SU-DHL-6 (cell line): ENCODE results near the gene SPATA2.

Experiments
- H2AFZ ChIP-seq: fragments of 200-600 bp; sonication (generic); 2 replicates; pipeline ENCODE4 v1.6.1; 2014; ENCODE audit warnings: low read depth, mild to moderate bottlenecking, moderate library complexity, mixed read lengths, antibody characterized with exemption, low read length; ENCODE audit not compliant: severe bottlenecking
- H3F3A ChIP-seq: fragments of 200-600 bp; shearing (Covaris generic); 2 replicates; pipeline ENCODE4 v1.6.0; 2016; ENCODE audit warnings: antibody characterized with exemption, mild to moderate bottlenecking; ENCODE audit not compliant: insufficient read depth
- H3K27ac ChIP-seq: fragments of 200-600 bp; sonication (generic); 2 replicates; pipeline ENCODE4 v1.5.1; 2016; ENCODE audit warnings: low read depth, mild to moderate bottlenecking, low read length, moderate library complexity, mixed read lengths
- H3K27me3 ChIP-seq: fragments of 200-600 bp; sonication (generic), shearing (Covaris generic); 2 replicates; pipeline ENCODE4 v1.6.0; 2014; ENCODE audit warnings: mild to moderate bottlenecking, low read length
- H3K36me3 ChIP-seq: fragments of 200-600 bp; sonication (generic); 2 replicates; pipeline ENCODE4 v1.6.1; 2014; ENCODE audit warnings: mild to moderate bottlenecking, low read length, mixed read lengths
- H3K4me2 ChIP-seq: fragments of 300-600, 200-600 bp; shearing (Covaris generic), sonication (generic); 2 replicates; pipeline ENCODE4 v1.6.0; 2014; ENCODE audit warnings: low read length, low read depth, mild to moderate bottlenecking; ENCODE audit not compliant: poor library complexity, severe bottlenecking
- H3K4me3 ChIP-seq: fragments of 200-600 bp; sonication (generic); 2 replicates; pipeline ENCODE4 v1.5.1; 2014; ENCODE audit warnings: antibody characterized with exemption, low read length, mild to moderate bottlenecking, mixed read lengths; ENCODE audit not compliant: insufficient read depth, poor library complexity, severe bottlenecking
- H3K79me2 ChIP-seq: fragments of 200-600 bp; sonication (generic); 2 replicates; pipeline ENCODE4 v1.6.1; 2014; ENCODE audit warnings: mild to moderate bottlenecking, low read length, moderate library complexity; ENCODE audit not compliant: insufficient read depth
- H3K9ac ChIP-seq: fragments of 200-600 bp; sonication (generic); 2 replicates; pipeline ENCODE4 v1.7.0; 2014; ENCODE audit warnings: mild to moderate bottlenecking, low read length
- H3K9me2 ChIP-seq: fragments of 200-600 bp; sonication (generic); replicated peaks from 2 replicates; pipeline ENCODE4 v1.6.1; 2014; ENCODE audit warnings: low read length; ENCODE audit not compliant: insufficient read depth
- H3K9me3 ChIP-seq: fragments of 200-600 bp; sonication (generic); 2 replicates; pipeline ENCODE4 v1.6.1; 2014; ENCODE audit warnings: low read length, mixed read lengths; ENCODE audit not compliant: insufficient read depth
- H4K20me1 ChIP-seq: fragments of 200-600 bp; sonication (generic); 2 replicates; pipeline ENCODE4 v1.6.1; 2014; ENCODE audit warnings: low read depth, mild to moderate bottlenecking, antibody characterized with exemption, low read length, moderate library complexity, mixed read lengths
- CTCF ChIP-seq: fragments of 200-600 bp; sonication (generic); IDR thresholded peaks from one replicate; pipeline ENCODE4 v1.5.1; 2017; ENCODE audit warnings: antibody characterized with exemption, mild to moderate bottlenecking, low read length, moderate library complexity; ENCODE audit not compliant: insufficient read depth, poor library complexity, severe bottlenecking
- EZH2phosphoT487 ChIP-seq: fragments of 200-600 bp; sonication (generic), shearing (Covaris generic); conservative IDR thresholded peaks from 2 replicates; pipeline ENCODE4 v1.6.1; 2018; ENCODE audit warnings: mild to moderate bottlenecking, antibody characterized with exemption, low read length, moderate library complexity, mixed read lengths

Gene SPATA2

GRCh38 chr20:49853640-49854039, 61.7 kb downstream of the SPATA2 start:
- H4K20me1 ChIP-seq: no peaks in the 10 kb centered on the region
- no peaks in the 10 kb centered on the region for H3K9me2 ChIP-seq
- no peak overlapping the region for H2AFZ ChIP-seq
- no peaks in the 10 kb centered on the region for H3F3A ChIP-seq
- no peaks in the 10 kb centered on the region for H3K9me3 ChIP-seq
- no peak overlapping the region for H3K4me2 ChIP-seq
- no peak overlapping the region for H3K9ac ChIP-seq
- no peaks in the 10 kb centered on the region for H3K27me3 ChIP-seq
- H3K79me2 ChIP-seq: no peaks in the 10 kb centered on the region
- peaks cover 5% of the 10 kb centered on the region; the same call in 1 of the 2 replicates for H3K36me3 ChIP-seq
- TF ChIP-seq EZH2phosphoT487 (no peak), CTCF (no peak)
- H3K27ac ChIP-seq: no peak overlapping the region
- H3K4me3 ChIP-seq: no peak overlapping the region
